NCI-H146 treated with DMSO at 0.1 percent for 48 hours (cell line): Measurements from ENCODE around the gene DPYD.

ENCODE experiments used
- DNase-seq: peaks from one replicate; lab custom pipeline; 2025; ENCODE audit not compliant: unreplicated experiment; lab: John Stamatoyannopoulos, UW

DPYD gene

GRCh38 chr1:97726386-97726785, 194.4 kb downstream of the DPYD start:
- no peak for DNase-seq

DNA sequence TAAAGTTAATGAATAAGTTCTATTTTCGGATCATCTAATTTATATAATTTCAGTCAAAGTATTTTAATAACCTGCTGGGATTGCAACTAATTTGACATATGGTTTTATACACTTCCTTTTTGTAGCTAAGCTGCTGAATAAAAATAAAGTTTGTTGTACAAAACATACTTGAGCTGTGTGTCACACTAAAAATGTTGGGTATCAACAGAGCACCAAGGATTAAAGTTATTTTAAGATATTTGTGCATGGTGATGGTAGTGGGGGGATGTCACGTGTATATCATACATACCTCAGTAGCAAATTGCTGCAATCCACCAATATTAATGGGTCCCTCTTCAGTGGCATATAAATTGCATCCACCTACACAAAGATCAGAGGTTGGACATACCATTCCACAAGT, 199.6 kb downstream of the DPYD start:
- no peak for DNase-seq

DNA sequence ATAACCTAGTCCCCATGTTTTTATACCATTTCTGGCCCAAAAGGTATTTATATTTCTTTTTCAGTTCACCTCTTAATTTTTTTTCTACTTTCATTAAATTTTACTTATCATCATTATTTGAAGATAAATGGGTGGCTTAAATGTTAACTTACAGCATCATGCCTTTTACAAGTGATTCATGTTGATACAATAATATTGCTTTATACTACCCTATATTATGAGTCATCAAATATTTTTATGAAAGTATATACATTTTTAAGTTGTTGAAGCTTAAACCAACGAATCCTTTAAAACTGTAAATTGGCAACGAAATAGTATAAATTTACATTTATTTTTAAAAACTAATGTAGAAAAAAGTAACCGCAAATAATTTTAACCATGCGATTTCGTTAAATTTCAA, 207.9 kb downstream of the DPYD start:
- DNase-seq, result no peak

DNA sequence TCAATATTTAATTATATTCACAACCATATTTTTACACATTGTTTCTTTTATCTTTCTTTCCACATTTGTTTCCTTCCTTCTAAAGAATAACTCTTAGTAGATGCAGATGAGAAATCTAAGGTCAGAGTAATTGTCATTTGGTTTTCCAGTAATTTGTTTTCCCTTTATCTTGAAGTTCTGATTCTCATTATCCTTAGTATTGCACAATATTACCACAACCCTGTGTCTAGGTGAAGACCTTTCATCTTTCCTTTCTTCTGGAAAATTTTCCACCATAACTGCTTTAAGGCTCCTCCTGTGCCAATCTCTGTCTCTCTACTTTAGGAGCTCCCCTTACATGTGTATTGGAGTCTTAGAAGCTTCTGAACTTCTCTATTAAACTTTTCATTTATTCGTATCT, 209.0 kb downstream of the DPYD start:
- no peak for DNase-seq

- no peak for DNase-seq
These were observed 227.2 kb downstream of the DPYD start for GRCh38 chr1:97693601-97694000.

DNA sequence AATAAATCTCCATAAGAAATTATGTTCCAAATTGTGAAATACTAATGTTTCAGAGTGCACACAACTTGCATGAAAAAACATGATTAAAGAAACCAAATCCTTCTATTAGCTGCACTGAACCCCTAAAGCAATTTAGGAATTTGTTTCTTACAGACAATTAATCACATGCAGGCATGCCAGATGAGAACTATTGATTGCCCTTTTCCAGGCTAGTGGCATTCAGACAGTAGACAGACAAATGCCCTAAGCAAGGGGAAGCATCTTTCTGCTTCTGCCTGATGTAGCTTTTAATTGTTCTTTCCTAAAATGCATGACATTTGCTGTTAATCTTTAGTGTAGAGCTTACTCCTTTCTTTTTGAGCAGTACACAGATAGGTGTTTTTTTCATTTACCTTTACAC, 229.5 kb downstream of the DPYD start:
- DNase-seq, result no peak

- no peak for DNase-seq
These were observed 235.5 kb downstream of the DPYD start for GRCh38 chr1:97685360-97685759.

DNA sequence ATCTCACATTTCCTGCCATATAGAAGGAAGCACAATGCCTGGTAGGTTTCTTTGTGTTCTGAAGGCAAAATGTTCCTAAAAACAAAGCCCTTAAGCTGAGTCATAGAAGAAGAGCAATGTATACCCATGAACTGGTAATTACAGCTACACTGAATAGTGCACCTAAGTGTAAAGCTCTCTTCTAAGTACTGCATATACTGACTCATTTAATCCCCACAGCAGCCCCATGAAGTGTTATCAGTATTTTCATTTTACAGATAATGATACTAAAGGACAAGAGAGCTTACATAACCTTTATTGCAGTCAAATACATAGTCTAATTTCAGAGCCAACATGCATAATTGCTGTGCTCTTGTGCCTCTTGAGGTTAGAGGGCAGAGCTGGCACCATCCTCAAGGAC, 239.9 kb downstream of the DPYD start:
- DNase-seq, result no peak

DNA sequence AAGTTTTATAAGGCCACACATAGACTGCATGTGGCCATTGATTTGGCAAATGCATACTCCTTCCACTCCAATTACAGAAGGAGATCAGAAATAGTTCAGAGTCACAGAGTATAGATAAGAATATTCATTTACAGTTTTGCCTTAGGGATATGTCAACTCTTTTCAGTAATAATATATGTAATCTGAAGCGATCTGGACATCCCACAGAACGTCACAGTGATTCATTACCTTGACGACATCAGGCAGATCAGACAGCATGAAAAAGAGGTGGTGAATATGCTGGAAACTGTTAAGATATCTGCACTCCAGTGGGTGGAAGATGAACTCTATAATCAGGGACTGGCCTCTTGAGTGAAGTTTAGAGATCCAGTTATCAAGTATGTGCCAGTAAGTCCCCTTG, 240.4 kb downstream of the DPYD start:
- no peak for DNase-seq

DNA sequence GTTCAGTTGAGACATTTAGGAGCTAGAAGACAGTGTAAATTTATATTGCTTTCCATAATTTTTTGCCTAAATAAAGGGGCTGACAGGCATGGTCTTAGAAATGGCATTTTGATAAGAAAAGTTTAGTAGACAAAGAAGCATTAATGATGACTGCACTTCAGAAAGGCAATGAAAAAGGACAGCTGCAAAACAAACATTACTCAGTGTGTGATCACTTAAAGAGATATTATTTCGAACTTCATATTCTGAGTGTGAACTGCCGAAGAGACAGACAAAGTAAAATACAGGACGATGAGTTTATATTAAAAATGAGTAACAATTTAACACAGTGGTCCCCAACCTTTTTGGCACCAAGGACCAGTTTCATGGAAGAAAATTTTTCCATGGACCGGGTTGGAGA, 243.1 kb downstream of the DPYD start:
- DNase-seq, result no peak

DNA sequence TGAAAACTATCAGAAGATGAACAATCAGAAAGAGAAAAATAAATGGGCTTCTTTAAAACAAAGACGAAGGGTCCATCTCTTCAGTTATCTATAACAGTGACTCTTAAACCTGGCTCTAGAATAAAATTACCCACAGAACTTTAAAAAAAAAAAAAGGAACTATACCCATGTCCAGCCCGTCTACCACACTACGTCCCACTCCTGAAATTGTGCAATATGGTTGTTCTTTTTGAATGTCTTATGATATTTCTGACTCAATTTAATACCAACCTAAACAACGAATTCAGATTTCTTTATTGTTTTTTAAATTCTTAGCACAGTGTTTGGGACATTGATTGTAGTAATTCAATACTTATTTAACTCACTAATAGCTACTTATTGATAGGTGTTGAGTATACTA, 246.3 kb downstream of the DPYD start:
- DNase-seq, result no peak

DNA sequence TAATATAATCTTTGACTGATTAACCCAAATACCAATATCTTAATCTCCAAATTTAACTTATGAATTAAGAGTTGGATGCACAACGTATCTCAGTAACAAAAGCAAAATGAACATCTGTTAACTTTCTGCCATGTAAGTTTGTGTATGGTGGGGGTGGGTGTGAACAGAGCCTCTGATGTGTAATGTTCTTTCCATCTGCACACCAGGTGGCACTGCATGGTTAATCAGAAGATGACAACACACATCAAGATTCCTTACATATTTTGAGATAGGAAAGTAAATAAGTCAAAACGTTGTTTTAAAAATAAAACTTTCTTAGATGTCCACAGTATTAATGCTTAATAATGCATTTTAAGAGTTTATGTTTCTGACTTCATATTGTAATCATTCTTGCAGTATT, 251.9 kb downstream of the DPYD start:
- DNase-seq, result no peak

- no peak for DNase-seq
These were observed 260.3 kb downstream of the DPYD start for GRCh38 chr1:97660431-97661105.

DNA sequence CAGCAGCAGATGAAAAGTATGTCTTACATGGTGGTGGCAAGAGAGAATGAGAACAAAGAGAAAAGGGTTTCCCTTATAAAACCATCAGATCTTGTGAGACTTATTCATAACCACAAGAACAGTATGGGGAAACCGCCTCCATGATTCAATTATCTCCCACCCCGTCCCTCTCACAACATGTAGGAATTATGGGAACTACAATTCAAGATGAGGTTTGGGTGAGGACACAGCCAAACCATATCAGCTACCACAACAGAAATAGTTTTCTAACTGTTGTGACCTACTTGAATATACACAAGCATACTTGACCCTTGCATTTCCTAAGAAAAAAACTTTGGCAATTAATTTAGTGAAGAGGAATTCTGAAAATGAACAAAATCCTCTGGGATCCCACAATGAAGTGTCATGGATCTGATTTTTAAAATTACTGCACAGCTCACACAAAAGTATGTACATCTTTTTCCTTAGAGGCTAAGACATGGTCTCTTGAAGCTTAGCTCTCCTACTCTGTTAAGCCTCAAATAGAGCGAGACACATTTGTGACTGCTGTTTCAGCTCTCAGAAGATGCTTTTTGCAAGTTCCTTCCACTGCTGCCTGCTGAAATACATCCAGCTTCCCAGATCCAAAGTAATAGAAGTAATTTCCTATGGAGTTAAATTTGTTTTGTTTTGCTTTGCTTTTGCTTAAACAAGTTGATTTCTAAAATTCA, 265.8 kb downstream of the DPYD start:
- no peak for DNase-seq

DNA sequence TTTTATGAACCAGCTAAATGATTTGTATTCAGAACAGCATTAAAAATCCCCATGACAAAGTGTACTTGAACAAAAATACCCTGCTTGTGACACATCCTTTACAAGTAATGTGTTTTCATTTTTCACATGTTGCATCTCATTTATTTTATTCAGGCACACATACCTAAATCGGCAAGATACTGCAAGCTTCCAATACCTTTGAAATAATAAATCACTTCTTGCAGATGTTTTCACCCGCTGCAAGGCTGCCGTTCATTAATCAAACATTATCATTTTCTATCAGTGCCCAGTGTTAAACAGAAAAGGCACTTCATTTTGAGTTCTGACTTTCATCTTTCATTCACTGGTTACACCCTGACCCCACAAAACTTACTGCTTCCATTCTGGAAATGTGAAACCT, 269.6 kb downstream of the DPYD start:
- DNase-seq, result no peak

- no peak for DNase-seq
These were observed 271.2 kb downstream of the DPYD start for GRCh38 chr1:97649591-97649990.

- DNase-seq, result no peak
These were observed 273.1 kb downstream of the DPYD start for GRCh38 chr1:97647776-97648175.

GRCh38 chr1:97646071-97646470, 274.8 kb downstream of the DPYD start:
- DNase-seq, result no peak

DNA sequence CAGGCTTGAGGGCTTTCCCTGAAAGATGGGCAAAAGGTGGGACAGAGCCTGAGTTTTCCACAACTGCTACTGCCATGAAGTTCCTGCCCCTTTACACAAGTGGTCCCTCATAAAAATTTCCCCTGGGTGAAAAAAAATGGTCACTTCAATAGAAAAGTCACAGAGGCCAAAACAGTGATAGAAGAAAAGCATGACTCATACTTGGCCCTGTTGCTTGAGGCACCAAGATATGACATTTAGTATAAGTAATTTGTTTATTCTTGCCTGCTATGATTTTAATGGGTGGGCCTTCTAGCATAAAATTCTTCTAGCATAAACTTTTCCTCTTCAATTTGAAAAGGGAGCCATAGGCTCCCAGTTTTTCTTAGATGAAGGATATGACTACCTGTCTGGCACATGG, 280.2 kb downstream of the DPYD start:
- no peak for DNase-seq

- no peak for DNase-seq
These were observed 283.9 kb downstream of the DPYD start for GRCh38 chr1:97636941-97637340.

- DNase-seq, result no peak
These were observed 286.1 kb downstream of the DPYD start for GRCh38 chr1:97634758-97635157.

DNA sequence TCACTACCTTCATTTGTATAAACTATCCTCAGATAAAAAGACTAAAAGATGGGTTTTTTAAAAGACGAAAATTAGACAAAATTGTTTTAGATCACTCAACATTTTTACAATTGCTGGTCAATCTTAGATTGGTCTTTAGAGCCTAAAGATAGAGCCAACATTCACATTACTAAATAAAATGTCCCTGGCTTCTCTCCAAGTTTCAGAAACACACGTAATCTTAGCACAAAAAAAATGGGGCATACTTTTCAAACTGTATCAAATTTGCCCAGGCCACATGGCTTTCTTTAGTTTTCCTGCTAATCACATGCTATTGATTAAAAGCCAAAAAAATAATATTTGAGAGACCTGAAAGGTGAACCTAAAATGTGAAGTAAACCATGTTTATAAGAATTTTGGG, 288.1 kb downstream of the DPYD start:
- DNase-seq, result no peak

DNA sequence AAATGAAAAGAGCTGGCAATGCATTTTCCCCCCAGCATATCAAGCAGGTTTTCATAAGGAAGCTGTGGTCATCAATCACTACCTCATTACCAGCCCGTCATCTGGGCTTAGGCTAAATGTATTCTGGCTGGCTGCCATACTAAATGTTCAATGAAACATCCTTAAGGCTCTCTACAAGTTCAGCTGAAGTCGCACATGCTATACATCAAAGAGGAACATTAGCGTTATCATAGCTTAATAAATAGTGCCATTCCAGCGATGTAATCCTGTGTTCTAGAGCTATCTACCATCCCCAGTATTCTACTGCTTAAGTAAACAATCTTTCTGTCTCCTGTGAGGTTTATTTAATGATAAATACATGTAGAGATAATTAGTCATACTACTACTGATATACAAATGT, 288.8 kb downstream of the DPYD start:
- DNase-seq, result no peak
